GM12878 (cell line): ENCODE measurements around the gene NSA2. TPM values are rescaled to one million over a fixed set of nuclear protein-coding genes. Genes with fewer than 3 reads are reported as not detected.

Experiments used
- ATAC-seq: fragments of 200-7000 bp; cut with Tn5 transposase; 3 replicates; pipeline ENCODE4 v1.9.1; 2020; ENCODE audit warnings: mild to moderate bottlenecking, moderate library complexity
- BruUV-seq: library from RNA; stranded (reverse); fragments of 400-500 nt; replicated peaks from 2 replicates; lab custom pipeline; 2021; lab: Mats Ljungman, UMichigan
- CTCF ChIA-PET: fragments of 300-600 bp; sonication (Branson Sonifier 250); formaldehyde crosslinking; extraction: SDS; loops from one replicate; lab custom pipeline; 2021; ENCODE audit warnings: inconsistent platforms; lab: Yijun Ruan, JAX
- POLR2A ChIA-PET: fragments of 350-600 bp; formaldehyde crosslinking; extraction: SDS; loops from one replicate; lab custom pipeline; 2021; ENCODE audit warnings: inconsistent platforms; lab: Charles Lee
- RAD21 ChIA-PET: fragments of 300-600 bp; sonication (Branson Sonifier 250); formaldehyde crosslinking; loops from one replicate; lab custom pipeline; 2023; ENCODE audit warnings: antibody characterized with exemption; ENCODE audit not compliant: unreplicated experiment; lab: Charles Lee
- SMC1A ChIA-PET: fragments of 300-600 bp; sonication (Branson Sonifier 250); formaldehyde crosslinking; loops from one replicate; lab custom pipeline; 2023; ENCODE audit not compliant: unreplicated experiment, uncharacterized antibody; lab: Charles Lee
- DNase-seq: peaks from one replicate; pipeline ENCODE4 v3.0.0-alpha.2; 2011; ENCODE audit warnings: low read depth, low spot score
- FAIRE-seq: peaks from 3 replicates; lab custom pipeline; 2011; peaks lifted over from hg19 to GRCh38; lab: Jason Lieb, UNC
- H2AFZ ChIP-seq: 2 replicates; pipeline ENCODE4 v1.6.0; 2011; ENCODE audit warnings: low read depth, low read length, control low read depth; ENCODE audit not compliant: control insufficient read depth
- H3K27ac ChIP-seq: 2 replicates; pipeline ENCODE4 v1.5.1; 2011; ENCODE audit warnings: control low read depth; ENCODE audit not compliant: control insufficient read depth, insufficient read depth
- H3K27me3 ChIP-seq, 2 experiments: replicated peaks in 1 of 2; 2 replicates each; pipeline versions ENCODE4 v1.6.0 to v1.6.1; 2011; ENCODE audit warnings: low read length in 1 of 2; ENCODE audit not compliant: control insufficient read depth in 2 of 2, insufficient read depth in 2 of 2
- H3K36me3 ChIP-seq, 2 experiments: 2 replicates each; pipeline ENCODE4 v1.5.1; 2011; ENCODE audit warnings: low read length in 1 of 2; ENCODE audit not compliant: control insufficient read depth in 2 of 2, insufficient read depth in 2 of 2
- H3K4me1 ChIP-seq: 2 replicates; pipeline ENCODE4 v1.6.1; 2011; ENCODE audit warnings: mild to moderate bottlenecking, low read length, moderate library complexity, mixed read lengths; ENCODE audit not compliant: control insufficient read depth, insufficient read depth
- H3K4me2 ChIP-seq: 2 replicates; pipeline ENCODE4 v1.6.0; 2011; ENCODE audit warnings: control low read depth; ENCODE audit not compliant: control insufficient read depth, insufficient read depth
- H3K4me3 ChIP-seq: fragments of 200-600 bp; sonication (generic); 2 replicates; pipeline ENCODE4 v1.5.1; 2016
- H3K79me2 ChIP-seq: 2 replicates; pipeline ENCODE4 v1.6.0; 2011; ENCODE audit warnings: low read length; ENCODE audit not compliant: control insufficient read depth, insufficient read depth
- H3K9ac ChIP-seq: 2 replicates; pipeline ENCODE4 v1.8.0; 2011; ENCODE audit warnings: low read length, control low read depth, mixed read lengths; ENCODE audit not compliant: control insufficient read depth, insufficient read depth
- H3K9me3 ChIP-seq: replicated peaks from 3 replicates; pipeline ENCODE4 v1.5.1; 2011; ENCODE audit warnings: mild to moderate bottlenecking, low read length; ENCODE audit not compliant: control insufficient read depth, insufficient read depth
- H4K20me1 ChIP-seq: 2 replicates; pipeline ENCODE4 v1.6.0; 2011; ENCODE audit not compliant: control insufficient read depth, insufficient read depth
- FOXM1 ChIP-seq: IDR thresholded peaks from 2 replicates; pipeline ENCODE4 v1.6.1; 2012; ENCODE audit warnings: low read depth, mild to moderate bottlenecking, inconsistent platforms, low read length, moderate library complexity
- GATAD2B ChIP-seq: fragments of 450-650 bp; conservative IDR thresholded peaks from 2 replicates; pipeline ENCODE4 v1.6.1; 2017; ENCODE audit warnings: low read depth, mild to moderate bottlenecking, moderate library complexity
- IRF4 ChIP-seq: IDR thresholded peaks from 2 replicates; pipeline ENCODE4 v1.6.1; 2011; ENCODE audit warnings: low read depth, low read length
- KLF5 ChIP-seq: fragments of 450-650 bp; IDR thresholded peaks from 2 replicates; pipeline ENCODE4 v1.6.1; 2014; ENCODE audit warnings: mild to moderate bottlenecking; ENCODE audit not compliant: partially characterized antibody
- LARP7 ChIP-seq: fragments of 450-650 bp; IDR thresholded peaks from 2 replicates; pipeline ENCODE4 v1.6.1; 2017; ENCODE audit warnings: mild to moderate bottlenecking
- MYC ChIP-seq: IDR thresholded peaks from 2 replicates; pipeline ENCODE4 v1.6.1; 2011; ENCODE audit warnings: mild to moderate bottlenecking, low read length, moderate library complexity, inconsistent platforms; ENCODE audit not compliant: insufficient read depth, insufficient replicate concordance, insufficient read length, severe bottlenecking
- NFYA ChIP-seq: IDR thresholded peaks from 2 replicates; pipeline ENCODE4 v1.6.1; 2011; ENCODE audit warnings: low read depth, mild to moderate bottlenecking, low read length, improper control_type of control experiment, borderline replicate concordance
- PML ChIP-seq: IDR thresholded peaks from 2 replicates; pipeline ENCODE4 v1.6.1; 2012; ENCODE audit warnings: low read length, inconsistent platforms
- RUNX3 ChIP-seq: IDR thresholded peaks from 2 replicates; pipeline ENCODE4 v1.6.1; 2012; ENCODE audit warnings: low read length, inconsistent platforms
- YBX1 ChIP-seq: fragments of 450-650 bp; IDR thresholded peaks from 2 replicates; pipeline ENCODE4 v1.6.1; 2016; ENCODE audit warnings: antibody characterized with exemption
- ZNF217 ChIP-seq: fragments of 450-650 bp; IDR thresholded peaks from 2 replicates; pipeline ENCODE4 v1.6.1; 2017; ENCODE audit warnings: antibody characterized with exemption, mild to moderate bottlenecking
- ZNF274 ChIP-seq: IDR thresholded peaks from one replicate; pipeline ENCODE4 v1.8.0; 2011; ENCODE audit not compliant: insufficient read length, insufficient read depth
- WGBS: methylation state at CpG from one replicate; pipeline ENCODE4 v1.1.6; 2016; ENCODE audit warnings: low lambda C conversion rate; ENCODE audit not compliant: insufficient replicate concordance, insufficient coverage; ENCODE audit errors: missing lambda C conversion rate; 5-methylcytosine and 5-hydroxymethylcytosine counted together
- in situ Hi-C: fragments of 300-500 bp; cut with MboI; formaldehyde crosslinking; loops from 9 replicates; pipeline ENCODE4 v1.14.3; 2018; ENCODE audit warnings: mixed read lengths
- intact Hi-C: fragments of 100-400 bp; cut with micrococcal nuclease; formaldehyde crosslinking; loops from one replicate; pipeline ENCODE4 v1.14.2; 2022; ENCODE audit not compliant: unreplicated experiment
- polyA plus RNA-seq, 11 experiments: library from polyadenylated mRNA; depleted of rRNA in 4 of 11; unstranded in 6 of 11; stranded (reverse) in 5 of 11; fragments of >200 nt; fragmentation: Nextera tagmentation in 4 of 11; fragmentation: Illumina TruSeq in 1 of 11; extraction: Ambion mirVana in 4 of 11; extraction: Trizol in 1 of 11; gene quantifications; 1 replicate in 1 of 11; 2 replicates in 10 of 11; pipeline versions ENCODE4 v1.2.1 to v1.2.3, GENCODE V29; 2011 to 2016; ENCODE audit warnings: inconsistent platforms in 2 of 11, missing spikeins in 2 of 11, low read depth in 1 of 11
- total RNA-seq, 4 experiments: library from RNA; depleted of rRNA in 3 of 4; stranded (reverse); fragments of >200 nt in 3 of 4; fragmentation: Illumina TruSeq in 1 of 4; extraction: Trizol in 1 of 4; gene quantifications; 2 replicates each; pipeline versions ENCODE4 v1.2.1 to v1.2.3, GENCODE V29; 2013 to 2021
- TF ChIP-seq, protein P1 (sequence below): IDR thresholded peaks from 2 replicates; pipeline ENCODE4 v1.6.1; 2011; ENCODE audit warnings: mild to moderate bottlenecking, low read depth, low read length, moderate library complexity; ENCODE audit not compliant: insufficient replicate concordance

NSA2 gene
- total and polyA plus RNA-seq, 10 of the 15 experiments (the other 5 are each of a cell fraction or from before 2014, with no cell fraction given) = 77.8 to 317 (median 143) TPM

DNA sequence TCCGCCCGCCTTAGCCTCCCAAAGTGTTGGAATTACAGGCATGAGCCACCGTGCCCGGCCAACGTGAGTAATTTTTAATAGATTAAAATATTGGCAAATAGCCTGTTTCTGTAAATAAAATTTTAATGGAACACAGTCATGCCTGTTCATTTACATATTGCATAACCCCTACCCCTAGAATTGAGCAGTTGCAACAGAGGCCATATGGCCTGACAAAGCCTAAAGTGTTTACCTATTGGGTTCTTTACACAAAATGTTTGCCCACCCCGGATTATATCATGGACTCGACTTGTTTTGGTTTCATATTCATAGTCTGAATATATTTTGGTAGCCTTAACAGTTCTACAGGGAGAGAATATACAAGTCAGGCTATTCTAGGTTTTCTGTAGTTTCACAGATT, 5.3 kb downstream of the NSA2 start:
- FAIRE-seq = no peak
- H3K27me3 ChIP-seq = no peaks in the 10 kb centered on the region
- no peaks in the 10 kb centered on the region for H4K20me1 ChIP-seq
- DNase-seq = no peak
- ChIA-PET SMC1A (interaction anchor here (0.6 to 0.7 kb wide), 2 partner anchors 13 to 98 kb away, joined by 3 read pairs; no protein-coding TSS in a partner anchor), RAD21 (no interaction called here), POLR2A (no interaction called here), CTCF (interaction anchor here (0.7 kb wide), 1 partner anchor 32 kb away, joined by 3 read pairs; no protein-coding TSS in a partner anchor)
- no peak for ATAC-seq
- H2AFZ ChIP-seq = no peak overlapping the region
- no peaks in the 10 kb centered on the region for H3K9me3 ChIP-seq
- H3K79me2 ChIP-seq = peaks cover 13% of the 10 kb centered on the region
- peaks cover 6% of the 10 kb centered on the region for H3K4me1 ChIP-seq
- H3K36me3 ChIP-seq = peaks cover 0 to 14% of the 10 kb centered on the region in 2 experiments; a peak in 3 of 4 replicates
- TF ChIP-seq GATAD2B (no peak), LARP7 (no peak)
- TF ChIP-seq, protein P1, sequence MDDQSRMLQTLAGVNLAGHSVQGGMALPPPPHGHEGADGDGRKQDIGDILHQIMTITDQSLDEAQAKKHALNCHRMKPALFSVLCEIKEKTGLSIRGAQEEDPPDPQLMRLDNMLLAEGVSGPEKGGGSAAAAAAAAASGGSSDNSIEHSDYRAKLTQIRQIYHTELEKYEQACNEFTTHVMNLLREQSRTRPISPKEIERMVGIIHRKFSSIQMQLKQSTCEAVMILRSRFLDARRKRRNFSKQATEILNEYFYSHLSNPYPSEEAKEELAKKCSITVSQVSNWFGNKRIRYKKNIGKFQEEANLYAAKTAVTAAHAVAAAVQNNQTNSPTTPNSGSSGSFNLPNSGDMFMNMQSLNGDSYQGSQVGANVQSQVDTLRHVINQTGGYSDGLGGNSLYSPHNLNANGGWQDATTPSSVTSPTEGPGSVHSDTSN = no peak
- 98% methylated on average over 7 of the region's 7 CpGs for WGBS
- no peak overlapping the region for H3K4me3 ChIP-seq
- no peak overlapping the region for H3K27ac ChIP-seq
- in situ Hi-C loops = no loop called here
- no peak overlapping the region for H3K4me2 ChIP-seq
- intact Hi-C loops = no loop called here
- no peak overlapping the region for H3K9ac ChIP-seq
- no TSS peak for BruUV-seq

DNA sequence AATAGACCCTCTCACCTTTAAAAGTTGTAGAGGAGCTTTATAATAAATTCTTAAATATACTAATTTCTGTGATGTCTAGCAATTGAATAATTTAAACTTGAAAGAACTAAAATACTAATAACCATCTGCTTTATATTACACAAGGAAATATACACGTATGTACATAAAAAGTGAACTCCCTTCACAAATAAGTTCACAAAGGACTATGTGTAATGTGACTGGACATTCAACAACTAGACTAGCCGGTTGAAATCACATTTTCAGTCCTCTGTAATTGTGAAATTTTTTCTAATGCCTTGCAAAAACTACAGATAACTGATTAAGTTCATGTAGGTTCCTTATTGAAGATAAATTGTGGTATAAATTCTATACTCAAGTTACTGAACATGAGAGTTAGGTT, 11.6 kb downstream of the NSA2 start:
- CTCF ChIA-PET = no interaction called here
- ATAC-seq = no peak
- TF ChIP-seq KLF5 (no peak), YBX1 (no peak), FOXM1 (no peak), RUNX3 (no peak), PML (no peak), ZNF217 (no peak), IRF4 (no peak), MYC (no peak), NFYA (no peak), ZNF274 (no peak)
- TF ChIP-seq, all 136 proteins: peak for 0
- H3K79me2 ChIP-seq = no peaks in the 10 kb centered on the region
- no peak overlapping the region for H3K4me2 ChIP-seq
- RAD21 ChIA-PET = no interaction called here
- no peak for FAIRE-seq
- H3K27ac ChIP-seq = no peak overlapping the region
- BruUV-seq = no TSS peak
- SMC1A ChIA-PET = no interaction called here
- H3K9me3 ChIP-seq = no peaks in the 10 kb centered on the region
- DNase-seq = no peak
- no peak overlapping the region for H2AFZ ChIP-seq
- H3K36me3 ChIP-seq = peaks cover 0 to 7% of the 10 kb centered on the region in 2 experiments; a peak in 3 of 4 replicates
- POLR2A ChIA-PET = no interaction called here
- in situ Hi-C loops (no loop called here), intact Hi-C loops (no loop called here)
- H4K20me1 ChIP-seq = no peaks in the 10 kb centered on the region
- no peaks in the 10 kb centered on the region for H3K27me3 ChIP-seq
- WGBS = 100% methylated on average over 2 of the region's 2 CpGs
- H3K9ac ChIP-seq = no peak overlapping the region
- H3K4me3 ChIP-seq = no peak overlapping the region
- H3K4me1 ChIP-seq = no peaks in the 10 kb centered on the region
